C4-2B (cell line): ENCODE results near the gene TAX1BP3.

ENCODE experiments used
- H3K27ac ChIP-seq: fragments of 450-650 bp; 2 replicates; pipeline ENCODE4 v1.5.1; 2017
- ZFX ChIP-seq: fragments of 450-650 bp; IDR thresholded peaks from 2 replicates; pipeline ENCODE4 v1.6.1; 2017
- TF ChIP-seq, protein P1 (sequence below): fragments of 450-650 bp; conservative IDR thresholded peaks from 2 replicates; pipeline ENCODE4 v1.5.1; 2017; ENCODE audit warnings: mild to moderate bottlenecking

Gene TAX1BP3

DNA sequence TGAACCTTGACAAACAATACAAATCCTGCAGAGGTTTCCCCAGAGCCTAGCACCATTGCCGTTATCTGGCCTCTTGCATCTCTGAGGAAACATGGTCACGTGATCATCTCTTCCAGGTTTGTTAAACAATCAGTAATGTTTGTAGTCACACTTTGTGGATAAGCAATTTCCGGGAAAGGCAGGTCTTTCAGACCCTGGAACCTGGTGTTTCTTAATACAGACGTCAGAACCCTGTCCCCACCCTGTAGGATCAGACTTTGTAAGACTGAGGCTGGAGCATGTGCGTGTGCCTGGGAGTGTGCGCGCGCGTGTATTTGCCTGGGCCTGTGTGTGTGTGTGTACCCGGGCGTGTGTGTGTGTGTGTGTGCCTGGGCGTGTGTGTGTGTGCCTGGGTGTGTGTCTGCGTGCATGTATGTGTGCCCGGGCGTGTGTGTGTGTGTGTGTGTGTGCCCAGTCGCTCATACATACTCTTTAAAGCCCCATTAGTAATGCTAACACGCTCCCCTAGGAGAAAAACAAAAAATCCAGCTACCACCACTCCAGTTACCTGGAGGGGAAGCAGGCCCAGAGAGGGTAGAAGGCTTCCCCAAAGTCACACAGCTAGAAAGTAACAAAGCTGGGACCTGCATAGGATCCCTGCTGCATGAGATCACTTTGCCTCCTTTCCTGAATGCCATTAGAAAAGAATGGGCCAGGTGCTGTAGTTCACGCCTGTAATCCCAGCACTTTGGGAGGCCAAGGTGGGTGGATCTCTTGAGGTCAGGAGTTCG lies 26.5 kb downstream of the TAX1BP3 start:
- H3K27ac ChIP-seq: peak overlapping the region; percentile 46

DNA sequence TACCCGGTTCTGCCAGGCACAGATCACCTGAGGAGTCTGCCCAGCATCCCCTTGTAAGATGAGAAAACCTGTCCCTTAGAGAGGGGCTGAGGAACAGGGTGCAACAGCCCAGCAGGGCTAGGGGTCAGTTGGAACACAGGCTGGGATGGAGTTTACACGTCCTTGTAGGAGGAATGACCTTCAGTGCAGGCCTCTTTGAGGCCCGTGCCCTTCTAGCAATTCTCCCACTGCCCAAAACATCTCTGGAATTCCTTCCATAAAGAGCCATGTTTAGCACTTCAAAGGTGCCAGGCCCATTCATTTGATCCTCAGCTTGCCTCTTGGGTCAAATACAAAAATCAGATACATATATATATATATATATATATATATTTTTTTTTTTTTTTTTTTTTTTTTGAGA lies 27.4 kb downstream of the TAX1BP3 start:
- no peak for TF ChIP-seq ZFX
- TF ChIP-seq, protein P1, sequence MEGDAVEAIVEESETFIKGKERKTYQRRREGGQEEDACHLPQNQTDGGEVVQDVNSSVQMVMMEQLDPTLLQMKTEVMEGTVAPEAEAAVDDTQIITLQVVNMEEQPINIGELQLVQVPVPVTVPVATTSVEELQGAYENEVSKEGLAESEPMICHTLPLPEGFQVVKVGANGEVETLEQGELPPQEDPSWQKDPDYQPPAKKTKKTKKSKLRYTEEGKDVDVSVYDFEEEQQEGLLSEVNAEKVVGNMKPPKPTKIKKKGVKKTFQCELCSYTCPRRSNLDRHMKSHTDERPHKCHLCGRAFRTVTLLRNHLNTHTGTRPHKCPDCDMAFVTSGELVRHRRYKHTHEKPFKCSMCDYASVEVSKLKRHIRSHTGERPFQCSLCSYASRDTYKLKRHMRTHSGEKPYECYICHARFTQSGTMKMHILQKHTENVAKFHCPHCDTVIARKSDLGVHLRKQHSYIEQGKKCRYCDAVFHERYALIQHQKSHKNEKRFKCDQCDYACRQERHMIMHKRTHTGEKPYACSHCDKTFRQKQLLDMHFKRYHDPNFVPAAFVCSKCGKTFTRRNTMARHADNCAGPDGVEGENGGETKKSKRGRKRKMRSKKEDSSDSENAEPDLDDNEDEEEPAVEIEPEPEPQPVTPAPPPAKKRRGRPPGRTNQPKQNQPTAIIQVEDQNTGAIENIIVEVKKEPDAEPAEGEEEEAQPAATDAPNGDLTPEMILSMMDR: no peak
- H3K27ac ChIP-seq: no peak overlapping the region

More for the DNA sequence above, 26.5 kb downstream of the TAX1BP3 start:
- TF ChIP-seq, protein P1: no peak
- no peak for TF ChIP-seq ZFX

DNA sequence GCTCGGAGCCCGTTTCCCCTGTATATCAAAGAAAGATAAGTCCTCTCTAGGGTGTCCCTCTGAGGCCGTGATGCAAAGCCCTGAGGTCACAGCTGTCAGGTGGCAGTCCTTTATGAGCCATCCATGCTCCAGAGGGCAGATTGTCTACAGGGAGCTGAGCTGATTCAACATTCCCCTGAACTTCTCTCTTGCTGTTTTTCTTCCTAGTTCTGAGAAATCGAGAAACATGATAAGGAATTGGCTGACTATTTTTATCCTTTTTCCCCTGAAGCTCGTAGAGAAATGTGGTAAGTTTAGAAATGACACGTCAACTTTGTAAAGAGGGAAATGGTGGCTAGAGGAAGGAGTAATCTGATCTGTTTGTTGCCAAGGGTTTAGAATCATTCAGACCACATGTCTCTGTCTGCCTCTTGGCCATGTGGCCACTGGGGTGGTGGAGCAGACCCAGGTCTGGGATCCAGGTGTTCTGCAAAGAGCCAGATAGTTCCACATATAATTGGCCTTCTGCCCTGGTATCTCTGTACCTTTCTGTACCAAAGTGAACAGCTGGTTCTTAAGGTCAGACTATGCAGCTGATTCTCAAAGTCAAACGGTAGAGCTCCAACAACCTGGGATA lies 28.3 kb downstream of the TAX1BP3 start:
- no peak for TF ChIP-seq ZFX
- TF ChIP-seq, protein P1: no peak
- no peak overlapping the region for H3K27ac ChIP-seq

DNA sequence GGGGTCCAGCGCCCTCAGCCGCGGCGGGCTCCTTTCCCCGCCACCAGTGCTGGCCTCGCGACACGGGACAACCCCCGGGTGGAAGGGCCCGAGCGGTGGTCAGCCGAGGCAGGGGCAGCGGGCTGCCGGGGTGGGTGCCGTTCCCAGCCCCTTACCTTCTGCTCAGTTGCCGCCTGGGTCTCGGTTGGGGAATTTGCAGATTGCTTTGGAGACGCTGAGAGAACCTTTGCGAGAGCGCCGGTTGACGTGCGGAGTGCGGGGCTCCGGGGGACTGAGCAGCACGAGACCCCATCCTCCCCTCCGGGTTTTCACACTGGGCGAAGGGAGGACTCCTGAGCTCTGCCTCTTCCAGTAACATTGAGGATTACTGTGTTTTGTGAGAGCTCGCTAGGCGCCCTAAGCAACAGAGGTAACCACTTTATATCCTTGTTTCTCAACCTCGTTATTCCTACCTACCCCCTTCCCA lies 31.4 kb downstream of the TAX1BP3 start:
- peak; percentile 21; the same call in 1 of the 2 replicates for TF ChIP-seq ZFX
- TF ChIP-seq, protein P1: no peak
- peak overlapping the region; percentile 88 for H3K27ac ChIP-seq

DNA sequence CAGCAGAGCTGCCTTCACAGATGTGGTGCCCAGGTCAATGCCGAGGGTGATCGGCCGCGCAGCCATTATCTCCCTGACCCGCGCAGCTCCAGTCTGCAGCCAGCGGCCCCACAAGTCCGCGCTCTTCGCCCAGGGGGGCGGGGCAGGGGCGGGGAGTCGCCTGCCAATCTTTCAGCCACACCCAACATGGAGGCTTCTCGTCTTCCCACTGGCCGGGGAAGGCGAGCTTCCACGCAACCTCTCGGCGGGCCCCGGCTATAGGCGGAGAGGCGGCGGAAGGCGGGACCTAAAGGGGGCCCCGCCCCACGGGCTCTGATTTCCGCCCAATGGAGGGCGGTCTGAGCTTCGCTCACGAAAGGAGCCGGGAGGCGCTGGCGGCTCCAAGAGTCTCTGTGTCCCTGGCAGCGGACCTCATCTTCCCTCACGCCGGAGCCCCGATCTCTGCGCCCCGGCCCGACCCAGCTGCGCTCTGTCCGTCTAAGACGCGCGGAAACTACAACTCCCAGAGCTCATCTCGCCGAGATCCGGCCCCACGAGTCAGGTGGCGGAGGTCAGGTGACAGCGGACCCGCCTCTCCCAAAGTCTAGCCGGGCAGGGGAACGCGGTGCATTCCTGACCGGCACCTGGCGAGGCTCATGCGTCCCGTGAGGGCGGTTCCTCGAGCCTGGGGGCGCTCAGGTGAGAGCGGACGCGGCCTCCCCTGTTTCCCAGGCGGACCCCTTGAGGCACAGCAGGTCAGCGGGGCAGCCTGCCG lies 32.0 kb downstream of the TAX1BP3 start, which contains the start of the genes CTNS and SHPK:
TSS of gene CTNS (plus strand) at position 607 of the 754 bp plus-strand sequence. CDS start 3,447 bp downstream, outside the sequence.
TSS of gene SHPK (minus strand) at position 97 of the 754 bp plus-strand sequence. CDS start at position 66, 31 bp downstream.
- TF ChIP-seq, protein P1: no peak
- TF ChIP-seq ZFX: no peak; the same call in 1 of the 2 replicates
- H3K27ac ChIP-seq: peak within 1 kb of the TSS; percentile 88

DNA sequence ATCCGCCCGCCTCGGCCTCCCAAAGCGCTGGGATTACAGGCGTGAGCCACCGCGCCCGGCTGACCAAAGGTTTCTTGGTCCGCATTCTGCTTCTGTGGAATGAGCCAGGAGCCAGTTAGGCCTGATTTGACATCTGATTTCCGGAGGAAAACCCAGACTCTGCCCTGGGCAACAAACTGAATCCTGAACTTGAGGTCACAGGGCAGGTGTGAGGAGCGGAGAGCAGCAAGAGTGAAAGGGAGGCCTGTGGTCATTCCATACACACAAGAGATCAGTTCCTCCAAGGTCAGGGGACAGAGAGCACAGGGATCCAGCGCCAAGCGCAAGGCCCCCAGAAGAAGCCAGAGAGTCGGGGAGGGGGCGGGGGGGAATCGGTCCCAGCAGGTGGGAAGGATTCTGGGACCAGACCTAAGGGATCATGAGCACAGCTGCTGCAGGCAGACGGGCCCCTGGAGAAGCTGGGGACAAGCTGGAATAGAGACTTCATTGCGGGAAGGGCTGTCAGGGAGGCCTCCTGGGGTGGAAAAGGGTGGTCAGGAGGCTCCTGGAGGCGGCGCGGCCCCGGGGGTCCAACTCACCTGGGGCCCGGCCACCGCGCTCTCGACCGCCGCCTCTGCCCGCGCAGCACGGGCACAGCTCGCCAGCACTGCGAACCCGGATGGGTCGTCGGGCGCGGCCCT lies 32.8 kb downstream of the TAX1BP3 start:
- peak overlapping the region; percentile 88 for H3K27ac ChIP-seq
- TF ChIP-seq, protein P1: no peak
- peak; percentile 62; the same call in 1 of the 2 replicates for TF ChIP-seq ZFX
